ENCODE data around the gene PITHD1.
A peak's percentile ranks its signal among the peaks of the same experiment; 100 is the strongest.

Gene PITHD1

DNA sequence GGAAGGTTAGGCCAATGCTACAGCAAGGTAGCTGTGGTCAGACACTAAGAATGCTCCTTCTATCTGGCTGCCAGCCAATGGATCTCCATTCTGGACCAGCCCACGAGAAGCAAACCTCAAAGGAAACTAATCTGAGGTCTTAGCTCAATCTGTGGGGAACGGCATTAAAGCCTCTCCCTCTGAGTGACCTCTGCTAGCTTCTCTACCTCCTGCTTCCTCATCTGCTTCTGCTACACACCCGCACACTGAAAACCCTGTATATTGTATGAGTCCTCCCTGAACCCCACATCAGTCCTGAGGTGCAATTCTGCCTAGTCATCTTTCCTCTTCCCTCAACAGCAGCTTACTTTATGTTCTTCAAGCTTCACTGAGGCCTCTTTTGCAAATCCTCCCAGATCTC, 29.2 kb downstream of the PITHD1 start:
- Histone ChIP-seq H2AFZ (ENCODE audit: low read length) (no peak overlapping the region), H3F3A (ENCODE audit: insufficient read depth, low read length) (peaks cover 11% of the 10 kb centered on the region), H3K4me2 (ENCODE audit: low read depth, low read length) (no peak overlapping the region), H3K27me3 (replicated peaks; ENCODE audit: insufficient read depth, low read length) (no peaks in the 10 kb centered on the region), H4K20me1 (ENCODE audit: insufficient read depth, low read length) (no peaks in the 10 kb centered on the region), H3K4me1 (ENCODE audit: low read length) (peaks cover 20% of the 10 kb centered on the region), H3K9ac (ENCODE audit: low read length) (no peak overlapping the region), H3K36me3 (replicated peaks; ENCODE audit: insufficient read depth, low read length) (no peaks in the 10 kb centered on the region), H3K9me2 (replicated peaks; ENCODE audit: insufficient read depth, low read length) (no peaks in the 10 kb centered on the region), H3K27ac (ENCODE audit: low read length) (no peak overlapping the region), H3K4me3 (ENCODE audit: low read length) (no peak overlapping the region), H3K79me2 (ENCODE audit: low read length) (no peaks in the 10 kb centered on the region), H3K9me3 (replicated peaks; ENCODE audit: insufficient read depth, low read length) (no peaks in the 10 kb centered on the region)
- DNase-seq = no peak
- TF ChIP-seq EZH2phosphoT487 (IDR thresholded peaks at IDR 0.05; ENCODE audit: low read length) (no peak), EZH2 (optimal IDR thresholded peaks at IDR 0.05; ENCODE audit: low read depth, low read length) (no peak)
- TF ChIP-seq, protein P1, sequence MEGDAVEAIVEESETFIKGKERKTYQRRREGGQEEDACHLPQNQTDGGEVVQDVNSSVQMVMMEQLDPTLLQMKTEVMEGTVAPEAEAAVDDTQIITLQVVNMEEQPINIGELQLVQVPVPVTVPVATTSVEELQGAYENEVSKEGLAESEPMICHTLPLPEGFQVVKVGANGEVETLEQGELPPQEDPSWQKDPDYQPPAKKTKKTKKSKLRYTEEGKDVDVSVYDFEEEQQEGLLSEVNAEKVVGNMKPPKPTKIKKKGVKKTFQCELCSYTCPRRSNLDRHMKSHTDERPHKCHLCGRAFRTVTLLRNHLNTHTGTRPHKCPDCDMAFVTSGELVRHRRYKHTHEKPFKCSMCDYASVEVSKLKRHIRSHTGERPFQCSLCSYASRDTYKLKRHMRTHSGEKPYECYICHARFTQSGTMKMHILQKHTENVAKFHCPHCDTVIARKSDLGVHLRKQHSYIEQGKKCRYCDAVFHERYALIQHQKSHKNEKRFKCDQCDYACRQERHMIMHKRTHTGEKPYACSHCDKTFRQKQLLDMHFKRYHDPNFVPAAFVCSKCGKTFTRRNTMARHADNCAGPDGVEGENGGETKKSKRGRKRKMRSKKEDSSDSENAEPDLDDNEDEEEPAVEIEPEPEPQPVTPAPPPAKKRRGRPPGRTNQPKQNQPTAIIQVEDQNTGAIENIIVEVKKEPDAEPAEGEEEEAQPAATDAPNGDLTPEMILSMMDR (IDR thresholded peaks at IDR 0.05; ENCODE audit: low read length) = no peak

DNA sequence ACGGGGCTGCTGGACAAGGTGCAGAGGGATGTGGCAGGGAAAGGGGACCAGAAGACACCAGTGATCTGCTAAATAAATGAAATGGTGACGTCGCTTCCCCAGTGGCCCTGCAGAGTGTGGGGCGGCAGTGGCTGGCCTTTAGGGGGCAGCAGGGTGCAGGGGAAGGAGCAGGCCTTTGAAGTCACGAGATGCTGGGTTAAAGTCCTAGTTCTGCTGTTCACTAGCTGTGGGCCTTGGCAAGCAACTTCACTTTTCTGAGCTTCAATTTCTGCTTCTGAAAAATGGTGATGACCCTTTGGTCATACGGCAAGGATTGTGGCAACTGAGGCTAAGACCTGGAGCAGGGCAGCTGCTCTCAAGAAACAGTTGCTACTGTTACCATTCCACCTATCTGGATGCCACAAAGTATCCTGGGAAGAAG, 31.5 kb downstream of the PITHD1 start:
- H3K9me2 ChIP-seq (replicated peaks; ENCODE audit: insufficient read depth, low read length) = no peaks in the 10 kb centered on the region
- no peaks in the 10 kb centered on the region for H3K79me2 ChIP-seq (ENCODE audit: low read length)
- H4K20me1 ChIP-seq (ENCODE audit: insufficient read depth, low read length) = no peaks in the 10 kb centered on the region
- no peak for TF ChIP-seq EZH2phosphoT487 (IDR thresholded peaks at IDR 0.05; ENCODE audit: low read length)
- TF ChIP-seq, protein P1 (IDR thresholded peaks at IDR 0.05; ENCODE audit: low read length) = peak; percentile 96
- H3K9me3 ChIP-seq (replicated peaks; ENCODE audit: insufficient read depth, low read length) = no peaks in the 10 kb centered on the region
- peak overlapping the region; percentile 65 for H2AFZ ChIP-seq (ENCODE audit: low read length)
- no peak overlapping the region for H3K4me2 ChIP-seq (ENCODE audit: low read depth, low read length)
- peak; percentile 83 for DNase-seq
- no peak overlapping the region for H3K9ac ChIP-seq (ENCODE audit: low read length)
- H3K4me1 ChIP-seq (ENCODE audit: low read length) = peaks cover 17% of the 10 kb centered on the region
- no peak overlapping the region for H3K4me3 ChIP-seq (ENCODE audit: low read length)
- peak overlapping the region; percentile 36; the same call in 1 of the 2 replicates for H3K27ac ChIP-seq (ENCODE audit: low read length)
- peaks cover 4% of the 10 kb centered on the region; the same call in 1 of the 2 replicates for H3F3A ChIP-seq (ENCODE audit: insufficient read depth, low read length)
- H3K27me3 ChIP-seq (replicated peaks; ENCODE audit: insufficient read depth, low read length) = no peaks in the 10 kb centered on the region
- H3K36me3 ChIP-seq (replicated peaks; ENCODE audit: insufficient read depth, low read length) = no peaks in the 10 kb centered on the region

DNA sequence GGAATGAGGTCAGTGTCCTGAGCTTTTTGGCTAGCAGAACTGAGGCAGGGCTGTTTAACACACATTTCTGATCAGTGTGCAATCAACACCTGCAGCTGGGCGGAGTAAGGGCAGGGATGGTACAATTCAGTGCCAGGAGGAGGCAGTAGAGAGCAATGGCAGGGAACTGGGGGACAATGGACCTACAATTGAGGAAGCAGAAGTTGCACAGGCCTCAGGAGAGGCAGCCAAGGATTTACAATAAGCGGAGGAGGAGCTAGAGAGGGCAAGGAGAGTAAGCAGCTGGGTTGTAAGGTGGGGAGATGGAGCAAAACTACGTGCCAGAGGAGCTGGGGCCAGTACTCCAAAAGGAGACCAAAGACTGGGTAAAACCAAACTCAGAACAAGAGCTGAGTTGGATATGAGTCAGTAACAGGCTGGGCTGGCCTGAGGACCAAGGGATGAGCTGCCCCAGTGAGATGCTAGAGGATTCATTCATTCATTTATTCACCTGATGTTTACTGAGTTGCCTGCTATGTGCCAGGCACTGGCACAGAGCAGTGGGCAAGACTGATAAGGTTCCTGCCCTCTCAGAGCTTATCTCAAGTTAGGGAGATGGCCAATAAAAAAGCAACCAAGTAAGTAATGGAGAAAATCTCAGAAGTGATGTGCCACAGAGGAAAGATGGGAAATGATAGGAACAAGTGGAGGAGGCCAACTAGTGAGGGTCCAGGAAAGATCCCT, 32.8 kb downstream of the PITHD1 start:
- no peaks in the 10 kb centered on the region for H3K9me2 ChIP-seq (replicated peaks; ENCODE audit: insufficient read depth, low read length)
- no peak overlapping the region for H3K4me3 ChIP-seq (ENCODE audit: low read length)
- no peak overlapping the region for H3K9ac ChIP-seq (ENCODE audit: low read length)
- peaks cover 14% of the 10 kb centered on the region for H3K4me1 ChIP-seq (ENCODE audit: low read length)
- no peaks in the 10 kb centered on the region for H3K36me3 ChIP-seq (replicated peaks; ENCODE audit: insufficient read depth, low read length)
- TF ChIP-seq, protein P1 (IDR thresholded peaks at IDR 0.05; ENCODE audit: low read length) = peak; percentile 85
- TF ChIP-seq EZH2phosphoT487 (IDR thresholded peaks at IDR 0.05; ENCODE audit: low read length) = no peak
- no peaks in the 10 kb centered on the region for H3K9me3 ChIP-seq (replicated peaks; ENCODE audit: insufficient read depth, low read length)
- H3F3A ChIP-seq (ENCODE audit: insufficient read depth, low read length) = peaks cover 4% of the 10 kb centered on the region; the same call in 1 of the 2 replicates
- H3K4me2 ChIP-seq (ENCODE audit: low read depth, low read length) = no peak overlapping the region
- no peak overlapping the region for H3K27ac ChIP-seq (ENCODE audit: low read length)
- H4K20me1 ChIP-seq (ENCODE audit: insufficient read depth, low read length) = no peaks in the 10 kb centered on the region
- no peaks in the 10 kb centered on the region for H3K79me2 ChIP-seq (ENCODE audit: low read length)
- DNase-seq = peak; percentile 70
- H3K27me3 ChIP-seq (replicated peaks; ENCODE audit: insufficient read depth, low read length) = no peaks in the 10 kb centered on the region
- no peak overlapping the region for H2AFZ ChIP-seq (ENCODE audit: low read length)
